Psoas muscle (tissue), 8 donors: ENCODE results near the gene CHST8. TPM values are rescaled to one million over a fixed set of nuclear protein-coding genes. Genes with fewer than 3 reads are reported as not detected.

Source experiments
- ATAC-seq, 4 donors: fragments of 200-7000 bp; cut with Tn5 transposase; one replicate each; pipeline ENCODE4 v1.9.1; 2020; ENCODE audit warnings: moderate library complexity in 3 of 4, mild to moderate bottlenecking in 2 of 4
- DNase-seq, 2 donors: peaks; one replicate each; pipeline ENCODE4 v3.0.0-alpha.2; 2020
- H3K27ac ChIP-seq: fragments of 200-600 bp; one replicate; pipeline ENCODE4 v1.8.0; 2022
- H3K27me3 ChIP-seq, 3 donors: fragments of 200-600 bp in 1 of 3; one replicate each; pipeline versions ENCODE4 v1.6.1 to v1.8.0; 2013 to 2022; ENCODE audit warnings: low read length in 2 of 3, mild to moderate bottlenecking in 2 of 3, moderate library complexity in 1 of 3; ENCODE audit not compliant: insufficient read depth in 3 of 3
- H3K36me3 ChIP-seq, 2 donors: fragments of 200-600 bp in 1 of 2; one replicate each; pipeline versions ENCODE4 v1.6.1 to v1.8.0; 2013 to 2022; ENCODE audit warnings: low read depth in 1 of 2, mild to moderate bottlenecking in 1 of 2, moderate library complexity in 1 of 2; ENCODE audit not compliant: insufficient read depth in 1 of 2
- H3K4me1 ChIP-seq: fragments of 200-600 bp; one replicate; pipeline ENCODE4 v1.8.0; 2022
- H3K4me3 ChIP-seq: fragments of 200-600 bp; one replicate; pipeline ENCODE4 v1.8.0; 2022; ENCODE audit warnings: mild to moderate bottlenecking
- H3K9me3 ChIP-seq: fragments of 200-600 bp; one replicate; pipeline ENCODE4 v1.8.0; 2022
- CTCF ChIP-seq: fragments of 200-600 bp; IDR thresholded peaks from one replicate; pipeline ENCODE4 v1.8.0; 2022; ENCODE audit warnings: antibody characterized with exemption
- WGBS, 3 donors: extraction: QIAGEN DNeasy Blood & Tissue Kit; methylation state at CpG; one replicate each; pipeline versions ENCODE4 v1.1.6 to v1.1.7; 2013; 5-methylcytosine and 5-hydroxymethylcytosine counted together
- intact Hi-C, 2 donors: fragments of 100-400 bp; cut with DNase I; formaldehyde crosslinking; loops; one replicate each; pipeline versions ENCODE4 v1.11.0 to v1.14.2; 2022
- polyA plus RNA-seq, 3 donors: library from polyadenylated mRNA; stranded (reverse); fragments of 200-250 nt; gene quantifications; one replicate each; pipeline ENCODE4 v1.2.3, GENCODE V29; 2013
- total RNA-seq, 4 donors: library from RNA; stranded (reverse); fragmentation: NEBNext Ultra II Directional in 2 of 4; extraction: Animal tissue kit (Norgen Biotek cat#: 25700) in 2 of 4; gene quantifications; one replicate each; pipeline versions ENCODE4 v1.2.1 to v1.2.4, GENCODE V29; 2021 to 2023
- donor health status: healthy with polysubstance abuse.
- donor health status: DM: no; HTN: no; CAD: no; lungs with moderate emphysema.
- donor health status: Bipolar disorder and iron deficiency.
- donor health status: healthy.
- donor health status: DM: yes; HTN: yes; CAD: no.
- donor health status: DM: no; HTN: no; CAD: no.
- donor health status: DM: no; HTN: no; CAD: no.
- donor health status: DM: yes; HTN: yes; CAD: no.

The CHST8 gene
- total and polyA plus RNA-seq, 7 donors = 0.05 to 0.60 (median 0.23) TPM; not detected in 1

GRCh38 chr19:33811246-33811645, 189.5 kb downstream of the CHST8 start:
- 95 to 97% (median 96%) methylated on average over 40 to 41 of the region's 41 CpGs for WGBS, 3 donors
- H3K27ac ChIP-seq = no peak overlapping the region
- ATAC-seq = no peak

GRCh38 chr19:33811736-33812387, 190.1 kb downstream of the CHST8 start:
- Histone ChIP-seq H3K4me3 (no peak overlapping the region), H3K36me3 (peaks cover 0 to 8% of the 10 kb centered on the region in 2 donors), H3K27me3 (no peaks in the 10 kb centered on the region), H3K9me3 (no peaks in the 10 kb centered on the region), H3K27ac (no peak overlapping the region), H3K4me1 (no peaks in the 10 kb centered on the region)
- no peak for ATAC-seq
- intact Hi-C loops = no loop called here
- no peak for DNase-seq
- no peak for TF ChIP-seq CTCF
- 80 to 86% (median 82%) methylated on average over 14 of the region's 14 CpGs for WGBS, 3 donors

More at GRCh38 chr19:33811246-33811645, 189.5 kb downstream of the CHST8 start:
- Histone ChIP-seq H3K4me3 (no peak overlapping the region), H3K9me3 (no peaks in the 10 kb centered on the region), H3K36me3 (peaks cover 0 to 10% of the 10 kb centered on the region in 2 donors), H3K27me3 (no peaks in the 10 kb centered on the region), H3K4me1 (no peaks in the 10 kb centered on the region)
- no peak for DNase-seq
- no peak for TF ChIP-seq CTCF
- intact Hi-C loops = no loop called here

GRCh38 chr19:33812388-33813330, 190.9 kb downstream of the CHST8 start:
- Histone ChIP-seq H3K9me3 (no peaks in the 10 kb centered on the region), H3K36me3 (peaks cover 0 to 4% of the 10 kb centered on the region in 2 donors), H3K27me3 (no peaks in the 10 kb centered on the region), H3K4me3 (no peak overlapping the region), H3K4me1 (no peaks in the 10 kb centered on the region), H3K27ac (no peak overlapping the region)
- intact Hi-C loops = no loop called here
- 88 to 90% (median 88%) methylated on average over 28 of the region's 28 CpGs for WGBS, 3 donors
- TF ChIP-seq CTCF = no peak
- DNase-seq (no peak), ATAC-seq (no peak)

- ATAC-seq = no peak
- H3K27ac ChIP-seq = no peak overlapping the region
- 79 to 81% (median 81%) methylated on average over 16 of the region's 16 CpGs for WGBS, 3 donors
- H3K27me3 ChIP-seq = no peaks in the 10 kb centered on the region
- no peak for TF ChIP-seq CTCF
- no peaks in the 10 kb centered on the region for H3K36me3 ChIP-seq
- H3K4me3 ChIP-seq = no peak overlapping the region
- DNase-seq = no peak
- H3K9me3 ChIP-seq = no peaks in the 10 kb centered on the region
- no peaks in the 10 kb centered on the region for H3K4me1 ChIP-seq
- intact Hi-C loops = no loop called here
These were observed 191.8 kb downstream of the CHST8 start for GRCh38 chr19:33813391-33814101.
